Transverse colon (tissue), 3 donors: Measurements from ENCODE around the gene NOP56.

Experiments used
- CTCF ChIP-seq, 5 experiments: fragments of 200-600 bp in 3 of 5; fragments of 450-650 bp in 2 of 5; sonication (generic) in 3 of 5; IDR thresholded peaks; 1 replicate in 2 of 5; 2 replicates in 3 of 5; pipeline ENCODE4 v1.5.1; 2016 to 2017; ENCODE audit warnings: antibody characterized with exemption in 5 of 5, inconsistent platforms in 3 of 5, mild to moderate bottlenecking in 2 of 5, moderate library complexity in 1 of 5
- POLR2A ChIP-seq: fragments of 450-650 bp; IDR thresholded peaks from one replicate; pipeline ENCODE4 v1.6.1; 2016; ENCODE audit warnings: antibody characterized with exemption, mild to moderate bottlenecking, moderate library complexity

DNA sequence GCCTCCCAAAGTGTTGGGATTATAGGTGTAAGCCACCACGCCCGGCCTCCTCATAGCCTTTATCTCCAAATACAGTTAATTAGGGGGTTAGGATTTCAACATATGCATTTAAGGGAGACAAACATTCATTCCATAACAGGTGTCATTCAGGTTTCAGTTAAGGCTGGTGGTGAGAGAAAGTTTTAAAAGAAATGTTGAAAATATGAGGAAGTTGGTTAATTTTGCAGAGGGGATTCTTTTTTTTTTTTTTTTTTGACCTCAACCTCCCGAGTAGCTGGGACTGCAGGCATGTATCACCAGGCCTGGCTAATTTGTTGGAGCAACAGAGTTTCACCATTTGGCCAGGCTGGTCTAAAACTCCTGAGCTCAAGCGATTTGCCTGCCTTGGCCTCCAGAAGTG lies 27.6 kb downstream of the NOP56 start:
- TF ChIP-seq POLR2A, result no peak
- TF ChIP-seq CTCF (IDR thresholded peaks at IDR 0.05), result no peak
